ENCODE results near the gene DIP2A. TPM values are rescaled to one million over a fixed set of nuclear protein-coding genes. Genes with fewer than 3 reads are reported as not detected.

DIP2A gene
- total RNA-seq, 1 experiment from 2014 or later: 39.9 TPM

- Histone ChIP-seq H3K79me2 (ENCODE audit: low read depth) (peaks cover 2% of the 10 kb centered on the region; the same call in 1 of the 2 replicates), H3K27me3 (ENCODE audit: insufficient read depth, low read depth) (no peaks in the 10 kb centered on the region), H3K4me3 (no peak overlapping the region), H2AFZ (no peak overlapping the region), H3F3A (ENCODE audit: insufficient read depth, low read depth) (no peaks in the 10 kb centered on the region), H3K36me3 (ENCODE audit: low read depth) (no peaks in the 10 kb centered on the region), H4K20me1 (ENCODE audit: insufficient read depth) (no peaks in the 10 kb centered on the region), H3K4me2 (no peak overlapping the region), H3K27ac (no peak overlapping the region), H3K9me2 (ENCODE audit: insufficient read depth) (no peaks in the 10 kb centered on the region), H3K9me3 (ENCODE audit: insufficient read depth, low read depth) (no peaks in the 10 kb centered on the region), H3K4me1 (replicated peaks; ENCODE audit: insufficient read depth) (no peaks in the 10 kb centered on the region)
- BruUV-seq (replicated peaks): no TSS peak
- CTCF ChIA-PET: no interaction called here
- POLR2A ChIA-PET (ENCODE audit: unreplicated experiment): no interaction called here
- no peak for DNase-seq
- intact Hi-C loops (cut with micrococcal nuclease; ENCODE audit: unreplicated experiment): no loop called here
- no peak for TF ChIP-seq EZH2 (IDR thresholded peaks at IDR 0.05; ENCODE audit: low read depth)
- no peak for TF ChIP-seq CTCF (conservative IDR thresholded peaks at IDR 0.05)
Measured at GRCh38 chr21:46465651-46466050, 7.0 kb downstream of the DIP2A start.

- Histone ChIP-seq H3K4me3 (no peak overlapping the region), H3K4me2 (no peak overlapping the region), H3F3A (ENCODE audit: insufficient read depth, low read depth) (no peaks in the 10 kb centered on the region), H3K36me3 (ENCODE audit: low read depth) (no peaks in the 10 kb centered on the region), H3K79me2 (ENCODE audit: low read depth) (no peaks in the 10 kb centered on the region), H3K9me2 (ENCODE audit: insufficient read depth) (no peaks in the 10 kb centered on the region), H3K27ac (no peak overlapping the region), H4K20me1 (ENCODE audit: insufficient read depth) (no peaks in the 10 kb centered on the region), H2AFZ (no peak overlapping the region), H3K27me3 (ENCODE audit: insufficient read depth, low read depth) (no peaks in the 10 kb centered on the region), H3K4me1 (replicated peaks; ENCODE audit: insufficient read depth) (no peaks in the 10 kb centered on the region), H3K9me3 (ENCODE audit: insufficient read depth, low read depth) (no peaks in the 10 kb centered on the region)
- BruUV-seq (replicated peaks): no TSS peak
- CTCF ChIA-PET: no interaction called here
- DNase-seq: no peak
- intact Hi-C loops (cut with micrococcal nuclease; ENCODE audit: unreplicated experiment): no loop called here
- POLR2A ChIA-PET (ENCODE audit: unreplicated experiment): interaction anchor here (0.6 kb wide), 1 partner anchor 32 kb away, joined by 3 read pairs; no protein-coding TSS in a partner anchor
- TF ChIP-seq CTCF (conservative IDR thresholded peaks at IDR 0.05) (no peak), EZH2 (IDR thresholded peaks at IDR 0.05; ENCODE audit: low read depth) (no peak)
Measured at GRCh38 chr21:46468108-46468774, 9.6 kb downstream of the DIP2A start.

GRCh38 chr21:46469275-46469674 is 10.6 kb downstream of the DIP2A start:
- Histone ChIP-seq H3K27me3 (ENCODE audit: insufficient read depth, low read depth) (no peaks in the 10 kb centered on the region), H3K36me3 (ENCODE audit: low read depth) (no peaks in the 10 kb centered on the region), H3F3A (ENCODE audit: insufficient read depth, low read depth) (no peaks in the 10 kb centered on the region), H3K9me2 (ENCODE audit: insufficient read depth) (no peaks in the 10 kb centered on the region), H2AFZ (no peak overlapping the region), H3K4me3 (no peak overlapping the region), H3K4me2 (no peak overlapping the region), H3K79me2 (ENCODE audit: low read depth) (no peaks in the 10 kb centered on the region), H3K27ac (no peak overlapping the region), H4K20me1 (ENCODE audit: insufficient read depth) (no peaks in the 10 kb centered on the region), H3K9me3 (ENCODE audit: insufficient read depth, low read depth) (no peaks in the 10 kb centered on the region), H3K4me1 (replicated peaks; ENCODE audit: insufficient read depth) (no peaks in the 10 kb centered on the region)
- CTCF ChIA-PET: no interaction called here
- DNase-seq: no peak
- POLR2A ChIA-PET (ENCODE audit: unreplicated experiment): no interaction called here
- TF ChIP-seq CTCF (conservative IDR thresholded peaks at IDR 0.05): no peak
- no peak for TF ChIP-seq EZH2 (IDR thresholded peaks at IDR 0.05; ENCODE audit: low read depth)
- intact Hi-C loops (cut with micrococcal nuclease; ENCODE audit: unreplicated experiment): no loop called here
- BruUV-seq (replicated peaks): no TSS peak
